Erythroblast (primary cell): Measurements from ENCODE around the gene THBS3.
"Not testable (repeated sequence)": the region's sequence is repeated elsewhere in the genome, so short reads cannot be mapped to it uniquely, and the experiment has no call there.

ENCODE experiments used
- GATA1 ChIP-seq: IDR thresholded peaks from 2 replicates; pipeline ENCODE4 v1.6.1; 2011; ENCODE audit warnings: low read depth, mild to moderate bottlenecking, control low read depth, low read length, moderate library complexity
- POLR2A ChIP-seq: IDR thresholded peaks from 2 replicates; pipeline ENCODE4 v1.6.1; 2011; ENCODE audit warnings: mild to moderate bottlenecking, low read length

DNA sequence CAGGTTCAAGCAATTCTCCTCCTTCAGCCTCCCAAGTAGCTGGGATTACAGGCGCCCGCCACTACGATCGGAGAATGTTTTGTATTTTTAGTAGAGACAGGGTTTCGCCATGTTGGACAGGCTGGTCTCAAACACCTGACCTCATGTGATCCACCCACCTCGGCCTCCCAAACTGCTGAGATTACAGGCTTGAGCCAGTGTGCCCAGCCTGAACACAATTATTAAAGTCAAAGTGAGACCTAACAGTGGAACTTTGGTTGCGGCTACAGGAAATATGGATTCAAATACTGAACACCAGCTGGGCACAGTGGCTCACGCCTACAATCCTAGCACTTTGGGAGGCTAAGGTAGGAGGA, 17.7 kb upstream of the THBS3 start:
- TF ChIP-seq POLR2A, GATA1: not testable (repeated sequence)
